HCT116 (cell line): ENCODE data around the gene GGACT. TPM values are rescaled to one million over a fixed set of nuclear protein-coding genes. Genes with fewer than 3 reads are reported as not detected.

Experiments used
- ATAC-seq: fragments of 200-7000 bp; cut with Tn5 transposase; 2 replicates; pipeline ENCODE4 v1.9.1; 2020; ENCODE audit warnings: mild to moderate bottlenecking, moderate library complexity
- BruUV-seq: library from RNA; stranded (reverse); fragments of 400-500 nt; replicated peaks from 2 replicates; lab custom pipeline; 2021; lab: Mats Ljungman, UMichigan
- CTCF ChIA-PET: fragments of 300-600 bp; sonication (Branson Sonifier 250); formaldehyde crosslinking; loops from one replicate; lab custom pipeline; 2021; ENCODE audit warnings: antibody characterized with exemption; lab: Charles Lee
- POLR2A ChIA-PET: fragments of 300-600, 350-600 bp; sonication (Branson Sonifier 250); formaldehyde crosslinking; loops from one replicate; lab custom pipeline; 2021; ENCODE audit warnings: antibody characterized with exemption; lab: Charles Lee
- RAD21 ChIA-PET, 2 experiments: fragments of 300-600 bp; sonication (Branson Sonifier 250); formaldehyde crosslinking; loops; one replicate each; lab custom pipeline; 2023; ENCODE audit warnings: low total read pairs in 2 of 2; ENCODE audit not compliant: uncharacterized antibody in 2 of 2, unreplicated experiment in 2 of 2, low non-redundant PET in 1 of 2; lab: Charles Lee
- DNase-seq: peaks from one replicate; pipeline ENCODE4 v3.0.0-alpha.2; 2010; ENCODE audit warnings: low read depth, low spot score
- H2AFZ ChIP-seq: fragments of 200-600 bp; shearing (Covaris generic), sonication (generic); 2 replicates; pipeline ENCODE4 v1.6.1; 2017; ENCODE audit warnings: low read depth, mixed run types, mixed read lengths, antibody characterized with exemption, low read length; ENCODE audit not compliant: poor library complexity, severe bottlenecking
- H3K27ac ChIP-seq: 2 replicates; pipeline ENCODE4 v1.5.1; 2012; ENCODE audit warnings: low read depth, low read length
- H3K27me3 ChIP-seq: fragments of 200-600 bp; sonication (generic); 2 replicates; pipeline ENCODE4 v1.6.1; 2016; ENCODE audit warnings: mixed run types, low read length, mixed read lengths; ENCODE audit not compliant: insufficient read depth
- H3K36me3 ChIP-seq, 2 experiments: fragments of 200-500 bp in 1 of 2; fragments of 200-600 bp in 1 of 2; sonication (Bioruptor generic) in 1 of 2; sonication (generic) in 1 of 2; 2 replicates each; pipeline versions ENCODE4 v1.5.1 to v1.6.1; 2014 to 2016; ENCODE audit warnings: low read length in 2 of 2, inconsistent platforms in 1 of 2, mixed read lengths in 1 of 2, mixed run types in 1 of 2; ENCODE audit not compliant: insufficient read depth in 2 of 2, control insufficient read depth in 1 of 2
- H3K4me1 ChIP-seq, 2 experiments: fragments of 200-600 bp in 1 of 2; sonication (generic) in 1 of 2; 2 replicates each; pipeline versions ENCODE4 v1.5.1 to v1.6.1; 2012 to 2017; ENCODE audit warnings: low read length in 2 of 2, inconsistent platforms in 1 of 2, mild to moderate bottlenecking in 1 of 2, mixed read lengths in 1 of 2, mixed run types in 1 of 2, moderate library complexity in 1 of 2; ENCODE audit not compliant: insufficient read depth in 2 of 2, control insufficient read depth in 1 of 2
- H3K4me2 ChIP-seq: fragments of 200-600 bp; sonication (generic); 2 replicates; pipeline ENCODE4 v1.6.1; 2017; ENCODE audit warnings: mixed run types, low read length, mixed read lengths
- H3K4me3 ChIP-seq, 2 experiments: fragments of 200-600 bp in 1 of 2; sonication (generic) in 1 of 2; replicated peaks in 1 of 2; 2 replicates each; pipeline ENCODE4 v1.5.1; 2011 to 2016; ENCODE audit warnings: low read length in 2 of 2, control low read depth in 1 of 2, low read depth in 1 of 2, mild to moderate bottlenecking in 1 of 2, mixed read lengths in 1 of 2, mixed run types in 1 of 2
- H3K79me2 ChIP-seq: fragments of 200-600 bp; sonication (generic); 2 replicates; pipeline ENCODE4 v1.6.1; 2017; ENCODE audit warnings: mild to moderate bottlenecking, mixed run types, low read length, moderate library complexity, mixed read lengths; ENCODE audit not compliant: insufficient read depth
- H3K9ac ChIP-seq: fragments of 200-600 bp; sonication (generic); 2 replicates; pipeline ENCODE4 v1.6.1; 2016; ENCODE audit warnings: low read length, mixed read lengths
- H3K9me2 ChIP-seq: fragments of 200-600 bp; sonication (generic), shearing (Covaris generic); 2 replicates; pipeline ENCODE4 v1.6.1; 2017; ENCODE audit warnings: mixed run types, mild to moderate bottlenecking, moderate library complexity; ENCODE audit not compliant: insufficient read depth
- H3K9me3 ChIP-seq, 2 experiments: fragments of 200-500 bp in 1 of 2; fragments of 200-600 bp in 1 of 2; sonication (Bioruptor generic) in 1 of 2; sonication (generic) in 1 of 2; 2 replicates each; pipeline ENCODE4 v1.6.1; 2014 to 2017; ENCODE audit warnings: low read length in 2 of 2, mixed read lengths in 2 of 2, inconsistent platforms in 1 of 2, low read depth in 1 of 2, mild to moderate bottlenecking in 1 of 2, mixed run types in 1 of 2, moderate library complexity in 1 of 2; ENCODE audit not compliant: control insufficient read depth in 1 of 2, insufficient read depth in 1 of 2
- H4K20me1 ChIP-seq: fragments of 200-600 bp; sonication (generic), shearing (Covaris generic); 2 replicates; pipeline ENCODE4 v1.6.1; 2017; ENCODE audit warnings: mixed run types, mild to moderate bottlenecking, moderate library complexity; ENCODE audit not compliant: insufficient read depth
- ATF3 ChIP-seq: IDR thresholded peaks from 2 replicates; pipeline ENCODE4 v1.6.1; 2012
- CBX3 ChIP-seq: IDR thresholded peaks from 2 replicates; pipeline ENCODE4 v1.6.1; 2012; ENCODE audit warnings: low read depth
- CEBPB ChIP-seq: IDR thresholded peaks from 2 replicates; pipeline ENCODE4 v1.6.1; 2012; ENCODE audit warnings: low read depth
- CTCF ChIP-seq, 3 experiments: fragments of 200-600 bp in 1 of 3; sonication (generic) in 1 of 3; IDR thresholded peaks in 2 of 3; conservative IDR thresholded peaks in 1 of 3; 2 replicates each; pipeline ENCODE4 v1.5.1; 2012 to 2017; ENCODE audit warnings: low read depth in 2 of 3, low read length in 2 of 3, antibody characterized with exemption in 1 of 3, borderline replicate concordance in 1 of 3, control low read depth in 1 of 3, mild to moderate bottlenecking in 1 of 3, mixed read lengths in 1 of 3, mixed run types in 1 of 3, moderate library complexity in 1 of 3; ENCODE audit not compliant: insufficient read depth in 1 of 3
- EGR1 ChIP-seq: IDR thresholded peaks from 2 replicates; pipeline ENCODE4 v1.6.1; 2012; ENCODE audit warnings: low read depth
- EZH2 ChIP-seq: fragments of 200-600 bp; sonication (generic); IDR thresholded peaks from 2 replicates; pipeline ENCODE4 v1.6.1; 2017; ENCODE audit warnings: antibody characterized with exemption, mixed run types
- EZH2phosphoT487 ChIP-seq: fragments of 200-600 bp; IDR thresholded peaks from 2 replicates; pipeline ENCODE4 v1.6.1; 2018; ENCODE audit warnings: antibody characterized with exemption, borderline replicate concordance
- FOSL1 ChIP-seq: IDR thresholded peaks from 2 replicates; pipeline ENCODE4 v1.6.1; 2012; ENCODE audit warnings: low read depth
- JUND ChIP-seq: IDR thresholded peaks from 2 replicates; pipeline ENCODE4 v1.6.1; 2012
- MAX ChIP-seq: IDR thresholded peaks from 2 replicates; pipeline ENCODE4 v1.6.1; 2012
- POLR2A ChIP-seq: IDR thresholded peaks from 2 replicates; pipeline ENCODE4 v1.7.0; 2011; ENCODE audit warnings: borderline replicate concordance; ENCODE audit not compliant: insufficient read depth, insufficient read length; ENCODE audit errors: extremely low read depth
- POLR2AphosphoS5 ChIP-seq: IDR thresholded peaks from 2 replicates; pipeline ENCODE4 v1.6.1; 2011; ENCODE audit warnings: mild to moderate bottlenecking, low read depth, low read length, moderate library complexity
- RAD21 ChIP-seq: IDR thresholded peaks from 2 replicates; pipeline ENCODE4 v1.6.1; 2012; ENCODE audit warnings: low read depth, mild to moderate bottlenecking
- SIN3A ChIP-seq: IDR thresholded peaks from 2 replicates; pipeline ENCODE4 v1.6.1; 2012; ENCODE audit warnings: low read depth
- SRF ChIP-seq: IDR thresholded peaks from 2 replicates; pipeline ENCODE4 v1.6.1; 2012; ENCODE audit warnings: low read depth
- TCF7L2 ChIP-seq: IDR thresholded peaks from 2 replicates; pipeline ENCODE4 v1.7.0; 2011; ENCODE audit warnings: borderline replicate concordance, inconsistent platforms; ENCODE audit not compliant: insufficient read depth, insufficient read length; ENCODE audit errors: extremely low read depth
- YY1 ChIP-seq: IDR thresholded peaks from 2 replicates; pipeline ENCODE4 v1.6.1; 2011; ENCODE audit warnings: low read length, low read depth, moderate library complexity, mild to moderate bottlenecking; ENCODE audit not compliant: insufficient replicate concordance; ENCODE audit errors: extremely low read depth
- ZBTB33 ChIP-seq: IDR thresholded peaks from 2 replicates; pipeline ENCODE4 v1.6.1; 2011; ENCODE audit warnings: mild to moderate bottlenecking, low read length, moderate library complexity; ENCODE audit not compliant: insufficient replicate concordance; ENCODE audit errors: extremely low read depth
- ZFX ChIP-seq: fragments of 450-650 bp; IDR thresholded peaks from 2 replicates; pipeline ENCODE4 v1.6.1; 2017
- ZNF274 ChIP-seq: fragments of 200-500 bp; sonication (Bioruptor generic); IDR thresholded peaks from 2 replicates; pipeline ENCODE4 v1.6.1; 2014; ENCODE audit warnings: mild to moderate bottlenecking, low read depth, low read length, inconsistent platforms
- intact Hi-C: fragments of 100-400 bp; cut with micrococcal nuclease; formaldehyde crosslinking; loops from 2 replicates; pipeline ENCODE4 v1.10.0; 2022
- total RNA-seq: library from RNA; stranded (reverse); gene quantifications from one replicate; pipeline ENCODE4 v1.2.1, GENCODE V29; 2021; ENCODE audit not compliant: unreplicated experiment

Gene GGACT
- total RNA-seq, 1 experiment from 2014 or later: 5.0 TPM

- Histone ChIP-seq H3K4me2 (no peak overlapping the region), H3K36me3 (no peaks in the 10 kb centered on the region), H3K4me1 (no peaks in the 10 kb centered on the region), H3K27ac (no peak overlapping the region), H4K20me1 (no peaks in the 10 kb centered on the region), H3K27me3 (no peaks in the 10 kb centered on the region), H3K4me3 (no peak overlapping the region), H3K9me3 (no peaks in the 10 kb centered on the region), H3K9ac (no peak overlapping the region), H3K79me2 (no peaks in the 10 kb centered on the region), H2AFZ (no peak overlapping the region), H3K9me2 (no peaks in the 10 kb centered on the region)
- BruUV-seq: no TSS peak
- intact Hi-C loops: no loop called here
- no peak for ATAC-seq
- ChIA-PET POLR2A (no interaction called here), CTCF (no interaction called here), RAD21 (no interaction called here)
- DNase-seq: no peak
- TF ChIP-seq ATF3 (no peak), ZBTB33 (no peak), SRF (no peak), ZFX (no peak), MAX (no peak), ZNF274 (no peak), POLR2AphosphoS5 (no peak), YY1 (no peak), FOSL1 (no peak), EZH2 (no peak), CBX3 (no peak), TCF7L2 (no peak), EZH2phosphoT487 (no peak), RAD21 (no peak), CEBPB (no peak), EGR1 (no peak), POLR2A (no peak), CTCF (IDR thresholded peaks at IDR 0.05 in 2 of 3, conservative IDR thresholded peaks at IDR 0.05 in 1 of 3; ENCODE audit: borderline replicate concordance in 1 of 3, insufficient read depth in 1 of 3, low read depth in 2 of 3, low read length in 2 of 3) (no peak), JUND (no peak), SIN3A (no peak)
These were observed 35.8 kb downstream of the GGACT start for GRCh38 chr13:100552755-100553154.
